Islet precursor cell (in vitro differentiated cells): ENCODE data around the gene PAN2.
"Not testable (repeated sequence)": the region's sequence is repeated elsewhere in the genome, so short reads cannot be mapped to it uniquely, and the experiment has no call there.

ENCODE experiments used
- DNase-seq: peaks from one replicate; pipeline ENCODE4 v3.0.0-alpha.2; 2018

The PAN2 gene

GRCh38 chr12:56304276-56304675 is 29.5 kb downstream of the PAN2 start:
- DNase-seq, result no peak

- DNase-seq, result no peak
These were observed 32.9 kb downstream of the PAN2 start for GRCh38 chr12:56300644-56301464.

DNA sequence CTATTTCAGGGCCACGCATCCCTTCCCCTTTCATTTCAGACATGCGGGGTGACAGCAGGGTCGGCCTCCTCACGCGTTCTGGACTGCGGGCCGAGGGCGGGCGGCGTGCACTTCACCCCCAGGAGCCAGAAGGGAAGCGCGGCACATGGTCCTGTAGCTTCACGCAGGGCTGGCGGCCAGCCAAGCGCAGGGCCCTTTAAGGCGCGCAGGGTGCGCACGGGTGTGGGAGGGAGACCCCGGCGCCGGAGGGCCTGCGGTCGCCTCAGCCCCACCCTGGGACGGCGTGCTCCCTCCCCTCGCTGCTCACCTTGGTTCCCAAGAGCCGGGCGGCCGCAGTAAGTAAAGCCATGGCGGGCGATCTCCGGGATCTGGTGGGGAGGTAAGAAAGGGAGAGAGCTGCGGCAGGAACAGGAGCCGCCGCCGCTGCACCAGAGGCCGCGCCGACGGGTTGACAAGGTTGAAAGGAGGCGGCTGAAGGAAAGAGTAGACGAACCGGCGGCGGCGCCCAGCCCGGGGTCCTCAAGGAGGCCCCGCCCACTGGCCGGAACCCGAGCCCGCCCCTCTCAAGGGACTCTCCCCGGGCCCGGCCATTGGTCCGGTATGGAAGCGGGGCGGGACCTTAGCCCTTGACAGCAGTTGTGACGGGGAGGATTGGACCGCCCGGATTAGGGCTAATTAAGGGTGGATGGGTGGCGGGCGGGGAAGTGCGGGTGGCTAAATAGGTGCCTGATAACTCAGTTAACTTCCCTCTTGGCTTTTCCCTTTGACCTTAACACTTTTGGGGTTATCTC is 33.8 kb downstream of the PAN2 start, which contains the start of gene CS:
TSS of gene CS (minus strand) at position 478 of the 791 bp plus-strand sequence. CDS start at position 349, 129 bp downstream.
- DNase-seq, result peak; percentile 100

GRCh38 chr12:56299308-56299852 is 34.4 kb downstream of the PAN2 start:
- no peak for DNase-seq

DNA sequence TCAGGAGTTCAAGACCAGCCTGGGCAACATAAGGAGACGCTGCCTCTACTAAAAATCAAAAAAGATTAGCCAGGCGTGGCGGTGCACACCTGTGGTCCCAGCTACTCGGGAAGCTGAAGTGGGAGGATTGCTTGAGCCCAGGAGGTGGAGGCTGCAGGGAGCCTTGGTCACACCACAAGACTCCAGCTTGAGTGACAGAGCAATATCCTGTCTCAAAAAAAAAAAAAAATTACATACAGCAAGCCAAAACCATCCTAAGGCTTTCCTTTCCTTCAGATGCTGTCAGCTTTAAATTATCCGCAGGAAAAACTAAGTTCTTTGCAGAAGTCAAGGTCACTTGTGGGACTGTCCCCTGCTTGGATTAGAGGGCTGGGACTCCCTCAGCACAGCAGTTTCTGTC is 35.0 kb downstream of the PAN2 start:
- no peak for DNase-seq

GRCh38 chr12:56297400-56297799 is 36.4 kb downstream of the PAN2 start:
- no peak for DNase-seq

DNA sequence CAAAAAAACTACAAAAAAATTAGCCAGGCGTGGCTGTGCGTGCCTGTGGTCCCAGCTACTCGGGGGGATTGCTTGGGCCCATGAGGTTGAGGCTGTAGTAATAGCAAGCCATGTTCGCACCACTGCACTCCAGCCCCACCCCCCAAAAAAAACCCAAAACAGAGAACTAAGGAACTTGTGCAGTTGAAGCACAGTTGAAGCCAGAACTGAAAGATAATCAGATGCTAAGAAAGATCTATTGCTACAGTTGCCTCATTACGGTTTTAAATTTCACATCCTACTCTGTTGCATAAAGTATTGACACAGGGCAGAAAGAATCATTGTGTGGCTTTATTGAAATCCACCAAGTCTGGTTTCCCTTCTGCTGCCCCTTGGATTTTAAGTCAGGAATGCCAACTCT is 37.5 kb downstream of the PAN2 start:
- DNase-seq, result no peak

DNA sequence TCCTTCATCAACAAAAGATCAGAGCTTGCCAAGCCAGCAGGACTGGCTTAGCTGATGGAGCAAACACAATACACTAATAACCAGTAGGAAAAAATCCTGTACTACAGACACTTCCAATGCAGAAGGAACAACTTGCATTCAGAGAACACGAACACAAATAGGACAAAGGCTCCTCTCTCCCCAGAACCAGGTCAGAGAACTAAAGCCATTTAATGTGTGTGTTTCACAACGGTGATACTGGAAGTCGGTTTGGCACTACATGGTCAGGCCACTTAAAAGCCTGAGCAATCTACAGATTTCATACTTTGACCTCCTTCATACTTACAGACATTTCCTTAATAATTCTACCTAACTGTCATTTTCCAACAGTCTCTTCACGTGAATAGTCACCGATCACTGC is 40.0 kb downstream of the PAN2 start:
- no peak for DNase-seq

GRCh38 chr12:56288705-56289387 is 45.0 kb downstream of the PAN2 start:
- DNase-seq, result no peak

DNA sequence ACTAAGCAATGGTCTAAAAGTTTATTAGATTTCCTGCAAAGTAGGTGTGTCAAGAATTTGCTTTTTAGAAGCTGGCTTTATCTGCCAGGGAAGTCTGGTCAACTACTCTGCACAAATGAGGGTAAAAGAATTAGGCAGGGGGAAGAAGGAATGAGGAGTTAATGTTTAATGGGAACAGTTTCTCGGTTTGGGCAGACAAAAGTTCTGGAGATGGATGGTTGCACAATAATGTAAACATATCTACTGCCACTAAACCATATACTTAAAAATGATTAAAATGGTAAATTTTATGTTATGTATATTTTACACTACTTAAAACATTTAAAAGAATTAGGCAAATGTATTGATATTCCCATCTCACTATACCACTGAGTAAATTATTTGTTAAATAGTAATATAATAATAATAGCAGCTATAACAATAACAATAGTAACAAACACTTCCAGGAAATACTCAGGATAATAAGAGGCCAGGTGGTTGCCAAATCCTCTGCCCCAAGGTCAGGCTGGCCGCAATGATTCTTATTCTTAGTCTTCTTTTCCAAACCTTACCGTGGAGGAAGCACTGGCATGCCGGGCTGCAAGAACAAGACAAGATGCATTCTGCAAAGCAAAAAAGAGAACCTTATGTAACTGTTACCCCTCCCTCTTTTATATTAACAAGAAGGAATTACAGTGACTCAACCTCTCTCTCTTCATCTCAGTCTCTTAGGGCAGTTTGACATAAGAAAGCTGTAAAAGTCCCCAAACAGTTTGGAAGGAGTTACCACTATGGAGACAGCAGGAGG is 47.6 kb downstream of the PAN2 start:
- DNase-seq, result no peak

GRCh38 chr12:56284263-56284662 is 49.5 kb downstream of the PAN2 start:
- DNase-seq, result not testable (repeated sequence)

DNA sequence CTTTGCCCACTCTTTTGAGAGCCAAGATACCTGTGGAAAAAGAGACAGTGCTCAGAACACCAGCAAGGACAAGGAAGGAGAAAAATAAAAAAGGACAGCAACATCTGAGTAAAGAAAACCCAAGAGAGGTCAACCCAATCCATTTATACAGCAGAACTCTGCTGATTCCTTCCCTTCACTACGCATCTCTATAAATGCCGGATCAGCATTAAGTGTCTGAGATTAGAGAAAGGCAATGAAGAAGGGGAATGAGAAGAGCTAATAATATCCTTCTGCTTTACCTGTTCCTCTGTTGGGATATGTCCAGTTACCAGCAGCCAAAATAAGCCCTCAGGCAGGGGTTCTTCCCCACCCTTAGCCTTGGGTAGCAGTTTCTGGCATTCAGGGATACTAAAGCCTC is 51.2 kb downstream of the PAN2 start:
- DNase-seq, result no peak

DNA sequence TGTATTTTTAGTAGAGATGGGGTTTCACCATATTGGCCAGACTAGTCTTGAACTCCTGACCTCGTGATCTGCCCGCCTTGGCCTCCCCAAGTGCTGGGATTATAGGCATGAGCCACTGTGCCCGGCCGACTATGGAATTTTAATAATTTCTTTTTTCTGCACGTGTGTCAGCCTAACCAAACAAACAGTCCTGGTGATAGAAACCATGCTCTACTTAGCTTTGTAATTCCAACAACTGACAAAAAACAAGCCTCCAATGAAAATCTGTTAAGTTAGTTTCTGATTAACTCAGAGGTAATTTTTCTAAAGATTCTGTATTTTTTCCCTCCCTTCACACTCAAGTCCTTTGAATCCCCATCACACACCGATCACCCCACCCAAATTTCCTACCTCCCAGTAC is 51.8 kb downstream of the PAN2 start:
- no peak for DNase-seq

DNA sequence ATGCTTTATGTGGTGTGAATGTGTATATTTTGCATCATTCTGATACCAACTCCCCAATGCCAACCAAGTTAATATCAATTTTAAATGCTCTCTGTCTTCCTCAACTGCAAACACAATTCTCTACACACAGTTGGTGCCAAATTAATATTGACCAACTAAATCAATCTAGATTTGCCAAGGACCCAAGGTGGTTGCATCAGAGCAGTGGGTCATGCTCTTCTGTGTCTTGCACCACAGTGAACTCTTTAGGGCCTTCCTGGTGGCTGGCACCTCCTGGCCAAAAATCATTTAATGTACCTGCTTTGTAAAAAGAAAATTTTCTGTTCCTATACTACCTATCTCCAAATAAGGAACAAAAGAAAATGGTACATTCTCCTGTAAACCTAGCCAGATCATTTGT is 53.0 kb downstream of the PAN2 start:
- no peak for DNase-seq

DNA sequence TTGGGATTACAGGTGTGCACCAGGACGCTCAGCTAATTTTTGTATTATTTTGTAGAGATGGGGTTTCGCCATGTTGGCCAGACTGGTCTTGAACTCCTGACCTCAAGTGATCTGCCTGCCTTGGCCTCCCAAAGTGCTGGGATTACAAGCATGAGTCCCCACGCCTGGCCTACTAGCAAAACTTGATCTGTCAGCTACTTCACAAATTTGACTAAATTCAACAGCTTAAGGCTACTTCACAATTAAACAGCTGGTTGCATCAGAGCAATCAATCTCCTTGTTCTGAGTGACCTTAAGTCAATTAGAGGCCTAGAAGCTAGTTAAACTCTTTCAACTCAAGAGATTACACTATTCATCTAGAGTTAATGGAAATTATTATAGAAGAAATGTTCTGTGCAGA is 54.9 kb downstream of the PAN2 start:
- DNase-seq, result no peak

GRCh38 chr12:56274299-56274698 is 59.5 kb downstream of the PAN2 start:
- DNase-seq, result no peak

DNA sequence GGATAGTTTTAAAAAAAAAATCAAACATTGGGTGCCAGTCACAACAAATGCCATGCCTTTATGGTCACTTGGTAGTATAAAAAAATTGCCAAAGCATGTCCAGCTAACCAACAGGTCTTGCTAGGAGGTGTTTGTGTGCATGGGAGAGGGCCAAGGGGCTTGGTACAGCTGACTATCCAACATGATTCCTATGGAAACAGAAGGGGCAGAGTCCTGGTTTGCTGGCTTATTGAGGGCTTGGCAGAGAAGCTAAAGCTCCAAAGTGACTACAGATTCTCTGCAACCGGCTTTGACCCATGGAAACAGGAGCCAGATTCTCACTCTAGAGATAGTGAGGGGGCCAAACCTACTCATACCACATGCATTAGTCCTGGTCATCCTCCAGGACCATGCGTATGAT is 61.3 kb downstream of the PAN2 start:
- not testable (repeated sequence) for DNase-seq

GRCh38 chr12:56271031-56271430 is 62.8 kb downstream of the PAN2 start:
- DNase-seq, result peak; percentile 70

GRCh38 chr12:56267443-56268071 is 66.2 kb downstream of the PAN2 start:
- DNase-seq, result peak; percentile 64

DNA sequence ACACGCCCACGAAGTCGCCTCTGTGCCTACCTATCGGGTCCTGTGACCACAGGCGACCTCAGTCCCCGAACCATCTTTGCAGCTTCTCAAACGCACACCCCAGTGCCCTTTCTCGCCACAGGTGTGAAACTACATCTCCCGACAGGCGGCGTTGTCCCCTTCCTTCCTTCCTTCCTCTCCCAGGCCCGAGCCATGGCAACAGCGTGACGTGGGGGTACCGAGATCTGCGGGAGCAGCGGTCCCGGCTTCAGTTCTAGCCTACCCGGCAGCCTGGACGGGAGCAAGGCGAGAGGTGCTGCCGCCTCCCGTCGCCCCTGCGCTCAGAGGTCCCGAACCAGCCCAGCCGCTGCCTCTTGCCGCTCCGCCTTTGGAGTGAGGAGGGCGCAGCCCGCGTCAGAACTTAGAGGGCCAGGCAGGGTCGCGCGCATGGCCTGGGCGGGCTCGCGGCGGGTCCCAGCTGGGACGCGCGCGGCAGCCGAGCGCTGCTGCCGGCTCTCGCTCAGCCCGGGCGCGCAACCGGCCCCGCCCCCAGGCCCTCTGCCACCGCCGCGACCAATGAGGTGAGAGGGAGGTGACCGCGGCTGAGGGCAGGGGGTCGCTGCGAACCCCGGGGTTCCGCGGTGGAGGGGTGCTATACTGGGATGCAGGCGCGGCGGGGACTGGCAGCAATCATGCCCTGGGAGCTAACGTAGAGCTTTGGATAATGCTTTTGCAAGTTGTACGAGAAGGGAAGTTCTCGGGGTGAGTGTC is 66.9 kb downstream of the PAN2 start, which contains the start of gene COQ10A:
TSS of gene COQ10A (plus strand) at position 250 of the 750 bp plus-strand sequence. CDS start at position 427, 177 bp downstream.
- DNase-seq, result peak; percentile 97
